ENCODE results near the gene SNX1.

SNX1 gene

DNA sequence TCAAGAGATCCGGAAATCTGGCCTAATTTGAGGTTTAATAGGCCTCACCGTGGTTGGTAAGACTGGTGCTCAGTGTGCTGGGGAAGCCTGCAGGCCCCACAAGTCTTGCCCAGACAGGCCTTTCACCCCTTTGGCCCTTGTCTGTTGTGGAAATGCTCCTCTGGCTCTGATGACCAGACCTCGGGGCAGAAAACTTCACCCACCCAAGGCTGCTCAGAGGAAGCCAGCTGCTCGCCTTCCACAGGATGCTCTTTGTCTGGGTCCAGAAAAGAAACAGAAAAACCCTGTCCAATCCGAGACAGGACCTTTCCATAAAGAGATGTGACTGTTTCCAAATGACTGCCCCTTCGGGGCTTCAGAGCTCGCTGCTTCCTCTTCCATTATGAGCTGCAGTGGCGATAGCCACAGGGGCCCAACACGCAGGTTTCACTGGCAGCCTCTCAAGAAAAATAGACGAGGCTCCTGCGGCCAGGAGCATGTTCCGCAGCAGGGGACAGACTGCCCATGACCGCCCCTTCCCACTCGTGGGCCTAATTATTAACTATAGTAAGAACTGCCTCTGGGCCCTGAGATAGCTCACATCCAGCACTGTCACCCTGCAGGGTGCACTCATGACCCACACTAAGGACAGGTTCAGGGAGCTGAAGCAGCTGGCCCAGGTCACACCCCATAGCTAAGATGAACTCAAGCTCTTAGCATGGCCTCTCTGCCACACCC lies 48.9 kb downstream of the SNX1 start:
- CTCF ChIA-PET, result interaction anchor here (0.5 to 1.1 kb wide), 4 partner anchors 8 to 501 kb away, joined by 3 to 7 read pairs (median 4); no protein-coding TSS in a partner anchor
- peak overlapping the region; percentile 38 for H3K27ac ChIP-seq
- DNase-seq (ENCODE audit: low spot score), result no peak
- TF ChIP-seq, protein P1, sequence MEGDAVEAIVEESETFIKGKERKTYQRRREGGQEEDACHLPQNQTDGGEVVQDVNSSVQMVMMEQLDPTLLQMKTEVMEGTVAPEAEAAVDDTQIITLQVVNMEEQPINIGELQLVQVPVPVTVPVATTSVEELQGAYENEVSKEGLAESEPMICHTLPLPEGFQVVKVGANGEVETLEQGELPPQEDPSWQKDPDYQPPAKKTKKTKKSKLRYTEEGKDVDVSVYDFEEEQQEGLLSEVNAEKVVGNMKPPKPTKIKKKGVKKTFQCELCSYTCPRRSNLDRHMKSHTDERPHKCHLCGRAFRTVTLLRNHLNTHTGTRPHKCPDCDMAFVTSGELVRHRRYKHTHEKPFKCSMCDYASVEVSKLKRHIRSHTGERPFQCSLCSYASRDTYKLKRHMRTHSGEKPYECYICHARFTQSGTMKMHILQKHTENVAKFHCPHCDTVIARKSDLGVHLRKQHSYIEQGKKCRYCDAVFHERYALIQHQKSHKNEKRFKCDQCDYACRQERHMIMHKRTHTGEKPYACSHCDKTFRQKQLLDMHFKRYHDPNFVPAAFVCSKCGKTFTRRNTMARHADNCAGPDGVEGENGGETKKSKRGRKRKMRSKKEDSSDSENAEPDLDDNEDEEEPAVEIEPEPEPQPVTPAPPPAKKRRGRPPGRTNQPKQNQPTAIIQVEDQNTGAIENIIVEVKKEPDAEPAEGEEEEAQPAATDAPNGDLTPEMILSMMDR (conservative IDR thresholded peaks at IDR 0.05; ENCODE audit: low read depth), result no peak
- POLR2A ChIA-PET (ENCODE audit: low non-redundant PET), result no interaction called here

DNA sequence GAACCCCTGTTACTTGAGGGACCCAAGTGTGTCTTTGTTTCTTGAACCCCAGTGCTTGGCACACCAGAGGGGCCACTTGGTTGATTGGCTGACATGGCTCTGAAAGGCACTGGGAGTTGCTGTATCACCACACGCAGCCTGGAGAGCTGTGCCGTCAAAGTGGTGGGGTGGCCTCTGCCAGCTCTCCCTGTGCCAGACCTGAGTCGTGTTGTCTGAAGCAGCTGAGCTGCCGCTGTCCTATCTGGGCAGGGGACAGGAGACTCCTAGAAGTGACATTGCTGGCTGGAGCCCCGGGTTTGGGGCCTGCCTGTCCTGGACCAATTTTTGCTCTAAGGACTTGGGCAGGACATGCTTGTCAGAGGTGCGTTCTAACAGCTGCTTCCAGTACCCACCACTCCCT lies 50.3 kb downstream of the SNX1 start:
- no peak for DNase-seq (ENCODE audit: low spot score)
- ChIA-PET POLR2A (ENCODE audit: low non-redundant PET) (interaction anchor here (0.5 to 0.6 kb wide), 2 partner anchors 10 to 69 kb away, joined by 6 to 9 read pairs; no protein-coding TSS in a partner anchor), CTCF (interaction anchor here (1.2 kb wide), 1 partner anchor 394 kb away, joined by 3 read pairs; no protein-coding TSS in a partner anchor)
- no peak overlapping the region for H3K27ac ChIP-seq
- TF ChIP-seq, protein P1 (conservative IDR thresholded peaks at IDR 0.05; ENCODE audit: low read depth), result no peak

DNA sequence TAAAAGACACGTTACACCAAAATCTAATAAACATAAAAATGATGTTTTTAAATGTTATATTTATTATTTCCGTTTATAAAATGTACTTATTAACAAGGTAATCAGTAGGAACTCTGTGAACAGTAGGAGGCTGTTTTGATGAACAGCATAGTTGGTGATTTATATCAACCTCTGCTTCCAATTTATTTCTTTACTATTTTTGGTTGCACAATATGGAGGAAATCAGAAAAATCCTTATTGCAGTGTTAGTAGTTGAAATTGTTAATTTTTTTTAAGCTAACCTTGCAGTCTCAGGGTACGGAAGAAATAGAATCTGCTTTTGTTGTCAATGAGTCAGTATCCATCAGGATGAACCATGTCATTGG lies 50.7 kb downstream of the SNX1 start:
- ChIA-PET POLR2A (ENCODE audit: low non-redundant PET) (interaction anchor here (0.6 kb wide), 1 partner anchor 9 kb away, joined by 9 read pairs; no protein-coding TSS in a partner anchor), CTCF (interaction anchor here (1.2 kb wide), 1 partner anchor 394 kb away, joined by 3 read pairs; no protein-coding TSS in a partner anchor)
- no peak overlapping the region for H3K27ac ChIP-seq
- DNase-seq (ENCODE audit: low spot score), result no peak
- TF ChIP-seq, protein P1 (conservative IDR thresholded peaks at IDR 0.05; ENCODE audit: low read depth), result no peak

DNA sequence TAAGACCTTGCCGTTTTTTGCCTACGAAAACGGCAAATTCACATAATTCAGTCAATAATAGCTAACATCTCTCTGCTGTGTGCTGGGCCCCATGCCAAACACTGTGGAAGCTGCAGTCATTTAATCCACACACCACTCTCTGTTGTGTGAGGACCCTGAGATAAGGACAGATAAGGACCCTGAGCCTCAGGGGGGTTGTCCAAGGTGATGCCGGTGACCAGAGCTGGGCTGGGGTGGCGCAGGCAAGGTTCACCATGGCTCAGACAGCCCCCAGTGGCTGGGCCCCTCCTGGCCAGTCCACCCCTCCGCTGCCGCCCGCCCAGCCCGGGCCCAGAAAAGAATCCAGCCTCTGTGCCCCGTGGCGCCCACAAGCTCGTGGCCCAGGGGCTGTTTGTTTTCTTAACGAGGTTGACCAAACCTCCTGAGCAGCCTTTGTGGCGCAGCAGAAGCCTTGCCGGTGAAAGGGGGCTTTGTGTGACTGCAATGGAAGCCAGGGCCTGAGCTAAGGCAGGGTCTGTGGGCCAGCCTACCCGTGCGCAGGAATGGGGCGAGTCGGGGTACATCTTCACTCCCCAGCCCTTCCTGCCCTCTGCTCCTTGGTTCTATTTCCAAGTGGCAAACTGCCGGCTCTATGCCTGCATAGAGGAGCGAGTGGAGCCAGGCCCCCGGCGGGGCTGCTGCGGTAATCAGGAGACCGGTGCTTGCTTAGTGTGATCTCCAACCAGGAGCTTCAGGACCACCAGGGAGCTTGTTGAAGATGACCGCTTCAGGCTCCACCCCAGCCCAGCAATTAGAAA lies 51.3 kb downstream of the SNX1 start:
- no peak for DNase-seq (ENCODE audit: low spot score)
- CTCF ChIA-PET, result interaction anchor here (1.2 to 1.4 kb wide), 2 partner anchors 15 to 395 kb away, joined by 3 to 4 read pairs; no protein-coding TSS in a partner anchor
- POLR2A ChIA-PET (ENCODE audit: low non-redundant PET), result interaction anchor here (0.6 kb wide), 1 partner anchor 8 kb away, joined by 9 read pairs; no protein-coding TSS in a partner anchor
- no peak overlapping the region for H3K27ac ChIP-seq
- TF ChIP-seq, protein P1 (conservative IDR thresholded peaks at IDR 0.05; ENCODE audit: low read depth), result no peak

DNA sequence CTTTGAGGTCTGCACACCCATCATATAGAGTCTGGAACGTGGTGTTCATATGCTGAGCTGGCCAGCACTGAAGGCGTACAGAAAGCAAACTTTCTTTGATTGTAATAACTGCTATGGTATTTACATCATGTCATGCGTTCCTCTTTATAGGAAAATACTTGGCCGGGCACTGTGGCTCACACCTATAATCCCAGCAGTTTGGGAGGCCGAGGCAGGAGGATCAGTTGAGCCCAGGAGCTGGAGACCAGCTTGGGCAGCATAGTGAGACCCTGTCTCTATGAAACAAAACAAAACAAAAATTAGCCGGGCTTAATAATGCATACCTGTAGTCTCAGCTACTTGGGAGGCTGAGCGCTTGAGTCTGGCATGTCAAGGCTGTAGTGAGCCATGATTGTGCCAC lies 52.4 kb downstream of the SNX1 start:
- CTCF ChIA-PET, result interaction anchor here (1.4 kb wide), 1 partner anchor 16 kb away, joined by 4 read pairs; no protein-coding TSS in a partner anchor
- POLR2A ChIA-PET (ENCODE audit: low non-redundant PET), result no interaction called here
- TF ChIP-seq, protein P1 (conservative IDR thresholded peaks at IDR 0.05; ENCODE audit: low read depth), result no peak
- no peak for DNase-seq (ENCODE audit: low spot score)
- no peak overlapping the region for H3K27ac ChIP-seq

DNA sequence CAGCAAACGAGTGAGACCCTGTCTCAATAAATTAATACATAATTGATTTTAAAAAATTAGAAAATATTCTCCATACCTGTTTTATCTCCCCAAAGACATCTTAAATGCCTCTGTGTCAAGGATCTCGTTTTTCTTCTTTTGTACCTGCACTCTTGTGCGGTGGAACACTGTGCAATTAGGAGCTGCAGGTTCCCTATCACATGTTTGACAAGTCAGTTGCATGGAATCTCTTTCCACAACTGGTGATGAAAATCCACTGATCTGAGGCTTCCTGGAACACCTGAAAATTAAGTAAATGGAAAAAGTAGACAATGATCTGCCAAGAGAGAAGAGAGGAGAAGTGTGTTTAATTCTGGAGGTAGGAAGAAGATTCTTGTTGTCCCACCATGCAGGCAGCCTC lies 52.8 kb downstream of the SNX1 start:
- DNase-seq (ENCODE audit: low spot score), result no peak
- no peak overlapping the region for H3K27ac ChIP-seq
- CTCF ChIA-PET, result no interaction called here
- POLR2A ChIA-PET (ENCODE audit: low non-redundant PET), result no interaction called here
- TF ChIP-seq, protein P1 (conservative IDR thresholded peaks at IDR 0.05; ENCODE audit: low read depth), result no peak

All from RWPE1 (cell line).